Skeletal muscle satellite cell (primary cell): ENCODE results near the gene CTSH.

Experiments
- H3K27me3 ChIP-seq: 2 replicates; pipeline ENCODE4 v1.7.0; 2013; ENCODE audit warnings: low read length; ENCODE audit not compliant: control insufficient read depth, insufficient read depth
- H3K36me3 ChIP-seq: 2 replicates; pipeline ENCODE4 v1.7.0; 2013; ENCODE audit warnings: mild to moderate bottlenecking, control low read depth, low read length; ENCODE audit not compliant: insufficient read depth
- H3K4me1 ChIP-seq: 2 replicates; pipeline ENCODE4 v1.7.0; 2013; ENCODE audit warnings: low read length; ENCODE audit not compliant: control insufficient read depth, insufficient read depth
- H3K4me2 ChIP-seq: 2 replicates; pipeline ENCODE4 v1.7.0; 2013; ENCODE audit warnings: mild to moderate bottlenecking, low read length
- H3K4me3 ChIP-seq: 2 replicates; pipeline ENCODE4 v1.7.0; 2013; ENCODE audit warnings: low read length
- H3K9ac ChIP-seq: 2 replicates; pipeline ENCODE4 v1.7.0; 2013; ENCODE audit warnings: mild to moderate bottlenecking, low read depth, low read length, moderate library complexity
- H3K9me3 ChIP-seq: replicated peaks from 2 replicates; pipeline ENCODE4 v1.7.0; 2013; ENCODE audit warnings: mild to moderate bottlenecking, control low read depth, low read length

Gene CTSH

GRCh38 chr15:78925956-78926743 is 18.7 kb downstream of the CTSH start:
- Histone ChIP-seq H3K4me2 (no peak overlapping the region), H3K36me3 (peaks cover 39% of the 10 kb centered on the region), H3K9me3 (no peaks in the 10 kb centered on the region), H3K4me3 (no peak overlapping the region), H3K4me1 (peaks cover 7% of the 10 kb centered on the region), H3K9ac (no peak overlapping the region), H3K27me3 (no peaks in the 10 kb centered on the region)

GRCh38 chr15:78925076-78925624 is 19.7 kb downstream of the CTSH start:
- Histone ChIP-seq H3K27me3 (no peaks in the 10 kb centered on the region), H3K4me2 (no peak overlapping the region), H3K36me3 (peaks cover 43% of the 10 kb centered on the region), H3K4me3 (no peak overlapping the region), H3K4me1 (no peaks in the 10 kb centered on the region), H3K9me3 (no peaks in the 10 kb centered on the region), H3K9ac (no peak overlapping the region)

- no peak overlapping the region for H3K9ac ChIP-seq
- no peak overlapping the region for H3K4me3 ChIP-seq
- H3K36me3 ChIP-seq, result peaks cover 57% of the 10 kb centered on the region
- no peak overlapping the region for H3K4me2 ChIP-seq
- no peaks in the 10 kb centered on the region for H3K9me3 ChIP-seq
- no peaks in the 10 kb centered on the region for H3K27me3 ChIP-seq
- H3K4me1 ChIP-seq, result no peaks in the 10 kb centered on the region
These were observed 21.1 kb downstream of the CTSH start for GRCh38 chr15:78923480-78924360.

- Histone ChIP-seq H3K36me3 (peaks cover 60% of the 10 kb centered on the region), H3K9me3 (no peaks in the 10 kb centered on the region), H3K4me3 (no peak overlapping the region), H3K4me2 (no peak overlapping the region), H3K27me3 (no peaks in the 10 kb centered on the region), H3K9ac (no peak overlapping the region), H3K4me1 (no peaks in the 10 kb centered on the region)
These were observed 21.8 kb downstream of the CTSH start for GRCh38 chr15:78923015-78923414.

GRCh38 chr15:78922527-78922926 is 22.3 kb downstream of the CTSH start:
- no peak overlapping the region for H3K4me2 ChIP-seq
- peaks cover 60% of the 10 kb centered on the region for H3K36me3 ChIP-seq
- H3K9me3 ChIP-seq, result no peaks in the 10 kb centered on the region
- H3K4me1 ChIP-seq, result no peaks in the 10 kb centered on the region
- no peak overlapping the region for H3K4me3 ChIP-seq
- H3K9ac ChIP-seq, result no peak overlapping the region
- H3K27me3 ChIP-seq, result no peaks in the 10 kb centered on the region

GRCh38 chr15:78921940-78922339 is 22.9 kb downstream of the CTSH start:
- Histone ChIP-seq H3K4me2 (no peak overlapping the region), H3K4me3 (no peak overlapping the region), H3K27me3 (no peaks in the 10 kb centered on the region), H3K4me1 (peaks cover 2% of the 10 kb centered on the region), H3K9ac (no peak overlapping the region), H3K9me3 (no peaks in the 10 kb centered on the region), H3K36me3 (peaks cover 58% of the 10 kb centered on the region)

- H3K9me3 ChIP-seq, result no peaks in the 10 kb centered on the region
- H3K4me2 ChIP-seq, result no peak overlapping the region
- H3K36me3 ChIP-seq, result peaks cover 55% of the 10 kb centered on the region
- H3K4me3 ChIP-seq, result no peak overlapping the region
- no peaks in the 10 kb centered on the region for H3K27me3 ChIP-seq
- peaks cover 6% of the 10 kb centered on the region for H3K4me1 ChIP-seq
- H3K9ac ChIP-seq, result no peak overlapping the region
These were observed 23.3 kb downstream of the CTSH start for GRCh38 chr15:78921517-78921916.

- Histone ChIP-seq H3K4me3 (no peak overlapping the region), H3K4me1 (peaks cover 30% of the 10 kb centered on the region), H3K9me3 (no peaks in the 10 kb centered on the region), H3K27me3 (no peaks in the 10 kb centered on the region), H3K36me3 (peaks cover 66% of the 10 kb centered on the region), H3K4me2 (no peak overlapping the region), H3K9ac (no peak overlapping the region)
These were observed 27.0 kb downstream of the CTSH start for GRCh38 chr15:78917888-78918287.

GRCh38 chr15:78916088-78916487 is 28.8 kb downstream of the CTSH start:
- Histone ChIP-seq H3K4me2 (no peak overlapping the region), H3K9me3 (no peaks in the 10 kb centered on the region), H3K27me3 (no peaks in the 10 kb centered on the region), H3K9ac (no peak overlapping the region), H3K4me3 (no peak overlapping the region), H3K36me3 (peaks cover 62% of the 10 kb centered on the region), H3K4me1 (peaks cover 30% of the 10 kb centered on the region)

GRCh38 chr15:78915341-78916087 is 29.3 kb downstream of the CTSH start:
- peaks cover 66% of the 10 kb centered on the region for H3K36me3 ChIP-seq
- no peaks in the 10 kb centered on the region for H3K27me3 ChIP-seq
- H3K9me3 ChIP-seq, result no peaks in the 10 kb centered on the region
- H3K4me3 ChIP-seq, result no peak overlapping the region
- H3K9ac ChIP-seq, result no peak overlapping the region
- peaks cover 30% of the 10 kb centered on the region for H3K4me1 ChIP-seq
- H3K4me2 ChIP-seq, result no peak overlapping the region
